PC-9 (cell line): Measurements from ENCODE around the gene TASOR2.

Source experiments
- CTCF ChIP-seq: fragments of 200-600 bp; sonication (generic); conservative IDR thresholded peaks from 2 replicates; pipeline ENCODE4 v1.6.1; 2017; ENCODE audit warnings: mixed run types, antibody characterized with exemption, mild to moderate bottlenecking, moderate library complexity
- EZH2 ChIP-seq: fragments of 200-600 bp; sonication (generic); IDR thresholded peaks from 2 replicates; pipeline ENCODE4 v1.8.0; 2017; ENCODE audit warnings: antibody characterized with exemption, low read depth

DNA sequence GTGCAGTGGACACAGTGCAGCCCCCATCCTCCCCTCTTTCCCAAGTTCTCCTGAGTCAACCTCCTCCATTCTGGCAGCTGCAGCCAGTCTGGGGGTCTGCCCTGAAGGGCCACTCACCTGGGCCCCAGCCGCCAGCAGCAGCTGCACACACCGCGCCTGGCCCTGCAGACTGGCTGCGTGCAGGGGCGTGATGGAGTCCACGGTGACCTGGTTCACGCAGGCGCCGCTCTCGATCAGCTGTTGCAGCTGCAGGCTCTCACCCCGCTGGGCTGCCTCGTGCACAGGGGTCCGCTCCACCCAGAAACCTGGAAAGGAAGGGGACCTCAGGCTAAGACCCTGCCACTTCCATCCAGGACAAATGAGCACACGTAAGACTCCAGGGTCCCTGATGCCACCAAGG, 31.9 kb upstream of the TASOR2 start:
- no peak for TF ChIP-seq CTCF
- no peak for TF ChIP-seq EZH2
